T-cell (primary cell): ENCODE measurements around the gene DAPK3. TPM values are rescaled to one million over a fixed set of nuclear protein-coding genes. Genes with fewer than 3 reads are reported as not detected.
A peak's percentile ranks its signal among the peaks of the same experiment; 100 is the strongest.

Source experiments
- ATAC-seq, 4 experiments: fragments of 200-7000 bp in 3 of 4; fragments of 150-1000 bp in 1 of 4; cut with Tn5 transposase; replicated peaks in 1 of 4; 1 replicate in 3 of 4; 2 replicates in 1 of 4; pipeline ENCODE4 v1.10.0; 2021; ENCODE audit warnings: moderate library complexity in 3 of 4, mild to moderate bottlenecking in 2 of 4, moderate number of reproducible peaks in 1 of 4
- CTCF ChIA-PET, 2 donors: fragments of 300-600 bp; sonication (Branson Sonifier 250); formaldehyde crosslinking; loops; one replicate each; lab custom pipeline; 2022; ENCODE audit warnings: antibody characterized with exemption in 2 of 2; lab: Charles Lee
- POLR2A ChIA-PET, 2 donors: fragments of 300-600 bp; sonication (Branson Sonifier 250); formaldehyde crosslinking; loops; one replicate each; lab custom pipeline; 2022; ENCODE audit warnings: antibody characterized with exemption in 2 of 2; lab: Charles Lee
- DNase-seq, 35 experiments: peaks; one replicate each; pipeline versions ENCODE4 v3.0.0 to v3.0.0-alpha.2; 2013 to 2023
- H3K27ac ChIP-seq: one replicate; pipeline ENCODE4 v1.5.1; 2013; ENCODE audit warnings: low read length
- H3K27me3 ChIP-seq, 2 experiments: replicated peaks in 1 of 2; 1 replicate in 1 of 2; 2 replicates in 1 of 2; pipeline versions ENCODE4 v1.6.1 to v1.7.0; 2013; ENCODE audit warnings: low read length in 1 of 2, mixed read lengths in 1 of 2; ENCODE audit not compliant: control insufficient read depth in 2 of 2, insufficient read depth in 2 of 2; ENCODE audit errors: extremely low read depth in 1 of 2
- H3K36me3 ChIP-seq, 2 donors: 1 replicate in 1 of 2; 2 replicates in 1 of 2; pipeline versions ENCODE4 v1.6.1 to v1.7.0; 2013; ENCODE audit warnings: low read length in 1 of 2; ENCODE audit not compliant: control insufficient read depth in 2 of 2, insufficient read depth in 1 of 2; ENCODE audit errors: extremely low read depth in 1 of 2
- H3K4me1 ChIP-seq, 2 experiments: 1 replicate in 1 of 2; 2 replicates in 1 of 2; pipeline versions ENCODE4 v1.6.1 to v1.7.0; 2013; ENCODE audit warnings: low read length in 2 of 2, mixed read lengths in 1 of 2; ENCODE audit not compliant: insufficient read depth in 2 of 2, control insufficient read depth in 1 of 2; ENCODE audit errors: extremely low read depth in 1 of 2
- H3K4me3 ChIP-seq, 2 donors: 1 replicate in 1 of 2; 2 replicates in 1 of 2; pipeline versions ENCODE4 v1.5.1 to v1.7.0; 2013; ENCODE audit warnings: mild to moderate bottlenecking in 2 of 2, low read length in 1 of 2, moderate library complexity in 1 of 2; ENCODE audit not compliant: control insufficient read depth in 1 of 2; ENCODE audit errors: extremely low read depth in 1 of 2
- H3K9me3 ChIP-seq: 2 replicates; pipeline ENCODE4 v1.7.0; 2013
- H3K27ac Mint-ChIP-seq, 2 donors: one replicate each; pipeline ENCODE4 v1.8.0; 2020 to 2021; ENCODE audit warnings: mild to moderate bottlenecking in 2 of 2, mixed read lengths in 2 of 2
- H3K27me3 Mint-ChIP-seq, 2 donors: one replicate each; pipeline ENCODE4 v1.8.0; 2021 to 2022; ENCODE audit warnings: mixed read lengths in 2 of 2
- H3K36me3 Mint-ChIP-seq: one replicate; pipeline ENCODE4 v1.8.0; 2021; ENCODE audit warnings: mixed read lengths
- H3K4me1 Mint-ChIP-seq, 3 donors: one replicate each; pipeline ENCODE4 v1.8.0; 2020 to 2022; ENCODE audit warnings: mixed read lengths in 3 of 3, mild to moderate bottlenecking in 1 of 3
- H3K4me3 Mint-ChIP-seq, 3 donors: one replicate each; pipeline ENCODE4 v1.8.0; 2020 to 2022; ENCODE audit warnings: mild to moderate bottlenecking in 3 of 3, mixed read lengths in 3 of 3, moderate library complexity in 3 of 3
- H3K9me3 Mint-ChIP-seq, 3 donors: one replicate each; pipeline ENCODE4 v1.8.0; 2020 to 2022; ENCODE audit warnings: mixed read lengths in 3 of 3
- WGBS: methylation state at CpG from one replicate; pipeline ENCODE4 v1.1.5; 2013; ENCODE audit warnings: missing lambda C conversion rate; ENCODE audit not compliant: insufficient coverage; 5-methylcytosine and 5-hydroxymethylcytosine counted together
- total RNA-seq, 35 experiments: library from RNA in 6 of 35; stranded (reverse) in 6 of 35; fragments of 120-200 nt in 1 of 35; gene quantifications; one replicate each; pipeline versions ENCODE4 v1.2.1 to v1.2.4 and lab custom pipeline; 2013 to 2026

Gene DAPK3
- total RNA-seq, 5 donors from 2014 or later (not counting 1 experiment from before 2014, with no cell fraction given): 30.3 to 51.2 (median 44.9) TPM

- peaks cover 66 to 84% of the 10 kb centered on the region in 2 donors for H3K36me3 ChIP-seq
- no peak overlapping the region for H3K4me3 Mint-ChIP-seq
- H3K4me1 ChIP-seq: peaks cover 16 to 49% of the 10 kb centered on the region in 2 experiments
- peak in 1 of 35 experiments; percentile 17 for DNase-seq
- H3K9me3 Mint-ChIP-seq: no peaks in the 10 kb centered on the region
- ATAC-seq: no peak
- H3K9me3 ChIP-seq: no peaks in the 10 kb centered on the region
- peaks cover 37 to 44% (median 43%) of the 10 kb centered on the region in 3 donors for H3K4me1 Mint-ChIP-seq
- H3K27ac ChIP-seq: no peak overlapping the region
- no peak overlapping the region for H3K4me3 ChIP-seq
- H3K27me3 Mint-ChIP-seq: no peaks in the 10 kb centered on the region
- CTCF ChIA-PET: no interaction called here
- peaks cover 54% of the 10 kb centered on the region for H3K36me3 Mint-ChIP-seq
- H3K27me3 ChIP-seq: no peaks in the 10 kb centered on the region
- POLR2A ChIA-PET: interaction anchor here in 1 of 2 donors (0.5 kb wide), 1 partner anchor 935 kb away, joined by 6 read pairs; no protein-coding TSS in a partner anchor
- 92% methylated on average over 26 of the region's 31 CpGs for WGBS
- H3K27ac Mint-ChIP-seq: no peak overlapping the region
Measured at GRCh38 chr19:3980353-3981251, 9.7 kb upstream of the DAPK3 start.

GRCh38 chr19:3979674-3980352 lies 8.9 kb upstream of the DAPK3 start:
- ATAC-seq: peak in 1 of 4 experiments; percentile 3
- 89% methylated on average over 25 of the region's 25 CpGs for WGBS
- H3K27ac Mint-ChIP-seq: no peak overlapping the region
- H3K9me3 Mint-ChIP-seq: no peaks in the 10 kb centered on the region
- H3K36me3 ChIP-seq: peaks cover 66 to 91% of the 10 kb centered on the region in 2 donors
- H3K36me3 Mint-ChIP-seq: peaks cover 52% of the 10 kb centered on the region
- no peak overlapping the region for H3K4me3 ChIP-seq
- H3K4me1 ChIP-seq: peaks cover 14 to 47% of the 10 kb centered on the region in 2 experiments
- H3K27ac ChIP-seq: no peak overlapping the region
- DNase-seq: peak in 1 of 35 experiments; percentile 21
- CTCF ChIA-PET: no interaction called here
- H3K27me3 ChIP-seq: no peaks in the 10 kb centered on the region
- peaks cover 34 to 40% (median 38%) of the 10 kb centered on the region in 3 donors for H3K4me1 Mint-ChIP-seq
- no peaks in the 10 kb centered on the region for H3K27me3 Mint-ChIP-seq
- H3K9me3 ChIP-seq: no peaks in the 10 kb centered on the region
- no peak overlapping the region for H3K4me3 Mint-ChIP-seq
- POLR2A ChIA-PET: interaction anchor here in 1 of 2 donors (0.5 kb wide), 1 partner anchor 936 kb away, joined by 6 read pairs; no protein-coding TSS in a partner anchor

DNA sequence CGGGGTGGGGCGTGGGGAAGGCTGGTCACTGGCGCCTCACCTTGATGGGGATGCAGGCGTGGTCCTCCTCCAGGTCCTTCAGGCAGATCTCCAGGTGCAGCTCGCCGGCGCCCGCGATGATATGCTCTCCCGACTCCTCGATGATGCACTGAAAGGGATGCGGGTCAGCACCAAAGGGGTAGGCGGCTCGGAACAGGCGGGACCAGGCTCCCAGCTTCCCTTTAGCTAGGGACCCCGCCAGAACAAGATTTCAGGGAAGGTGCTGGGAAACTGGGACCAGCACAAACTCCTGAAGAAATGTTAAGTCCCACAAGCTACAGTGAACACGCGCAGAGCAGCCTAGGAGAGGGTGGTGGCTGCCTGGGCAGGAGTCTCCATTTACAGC lies 8.4 kb upstream of the DAPK3 start:
- Mint-ChIP-seq H3K4me1 (peaks cover 31 to 36% (median 32%) of the 10 kb centered on the region in 3 donors), H3K4me3 (no peak overlapping the region)

GRCh38 chr19:3978145-3978544 lies 7.2 kb upstream of the DAPK3 start:
- no peaks in the 10 kb centered on the region for H3K27me3 ChIP-seq
- H3K9me3 ChIP-seq: no peaks in the 10 kb centered on the region
- Mint-ChIP-seq H3K4me3 (no peak overlapping the region), H3K36me3 (peaks cover 35% of the 10 kb centered on the region), H3K9me3 (no peaks in the 10 kb centered on the region), H3K4me1 (peaks cover 20 to 24% (median 21%) of the 10 kb centered on the region in 3 donors), H3K27ac (no peak overlapping the region), H3K27me3 (no peaks in the 10 kb centered on the region)
- ChIA-PET POLR2A (interaction anchor here in 1 of 2 donors (0.9 kb wide), 1 partner anchor 205 kb away, joined by 5 read pairs; the partner anchor contains the start of gene ANKRD24), CTCF (no interaction called here)
- H3K36me3 ChIP-seq: peaks cover 57 to 79% of the 10 kb centered on the region in 2 donors
- no peak overlapping the region for H3K27ac ChIP-seq
- 98% methylated on average over 19 of the region's 19 CpGs for WGBS
- ATAC-seq (no peak), DNase-seq (peak in 1 of 35 experiments; percentile 17)
- H3K4me3 ChIP-seq: no peak overlapping the region
- peaks cover 5 to 32% of the 10 kb centered on the region in 2 experiments for H3K4me1 ChIP-seq

More for the DNA sequence above, 8.4 kb upstream of the DAPK3 start:
- Histone ChIP-seq H3K4me1 (peaks cover 12 to 43% of the 10 kb centered on the region in 2 experiments), H3K9me3 (no peaks in the 10 kb centered on the region), H3K27me3 (no peaks in the 10 kb centered on the region), H3K36me3 (peaks cover 65 to 91% of the 10 kb centered on the region in 2 donors), H3K4me3 (no peak overlapping the region), H3K27ac (no peak overlapping the region)
- Mint-ChIP-seq H3K9me3 (no peaks in the 10 kb centered on the region), H3K36me3 (peaks cover 47% of the 10 kb centered on the region), H3K27me3 (no peaks in the 10 kb centered on the region), H3K27ac (no peak overlapping the region)
- DNase-seq (peak in 1 of 35 experiments; percentile 26), ATAC-seq (no peak)
- 93% methylated on average over 17 of the region's 18 CpGs for WGBS
- ChIA-PET POLR2A (interaction anchor here in 1 of 2 donors (0.6 to 0.9 kb wide), 2 partner anchors 14 to 204 kb away, joined by 5 read pairs; partner anchors contain the start of gene ANKRD24), CTCF (no interaction called here)

- peaks cover 29% of the 10 kb centered on the region for H3K36me3 Mint-ChIP-seq
- Histone ChIP-seq H3K27ac (no peak overlapping the region), H3K4me1 (peaks cover 2 to 25% of the 10 kb centered on the region in 2 experiments), H3K4me3 (no peak overlapping the region), H3K36me3 (peaks cover 53 to 73% of the 10 kb centered on the region in 2 donors), H3K27me3 (no peaks in the 10 kb centered on the region), H3K9me3 (no peaks in the 10 kb centered on the region)
- CTCF ChIA-PET: no interaction called here
- no peak overlapping the region for H3K27ac Mint-ChIP-seq
- POLR2A ChIA-PET: no interaction called here
- DNase-seq (peak in 1 of 35 experiments; percentile 34), ATAC-seq (peak in 1 of 4 experiments; percentile 5)
- H3K27me3 Mint-ChIP-seq: no peaks in the 10 kb centered on the region
- 89% methylated on average over 45 of the region's 59 CpGs for WGBS
- peaks cover 13 to 18% (median 14%) of the 10 kb centered on the region in 3 donors for H3K4me1 Mint-ChIP-seq
- H3K9me3 Mint-ChIP-seq: no peaks in the 10 kb centered on the region
- H3K4me3 Mint-ChIP-seq: no peak overlapping the region
Measured at GRCh38 chr19:3977242-3978143, 6.6 kb upstream of the DAPK3 start.
